ENCODE results near the gene TIAM2. TPM values are rescaled to one million over a fixed set of nuclear protein-coding genes. Genes with fewer than 3 reads are reported as not detected.

Gene TIAM2
- total and polyA plus RNA-seq, 4 donors = 1.6 to 19.9 (median 11.6) TPM

- ATAC-seq (ENCODE audit: low FRiP score) = no peak
- Histone ChIP-seq H3K9me3 (ENCODE audit: control insufficient read depth, low read length) (no peaks in the 10 kb centered on the region), H3K4me3 (ENCODE audit: low read length in 2 of 2) (no peak overlapping the region), H3K27me3 (ENCODE audit: control insufficient read depth in 1 of 2, insufficient read depth in 2 of 2, low read length in 1 of 2) (no peaks in the 10 kb centered on the region), H3K4me1 (ENCODE audit: control insufficient read depth in 1 of 2, insufficient read depth in 2 of 2, low read length in 2 of 2) (no peaks in the 10 kb centered on the region), H3K27ac (ENCODE audit: low read depth in 1 of 2, low read length in 2 of 2) (no peak overlapping the region), H3K36me3 (ENCODE audit: control insufficient read depth in 1 of 2, insufficient read depth in 2 of 2, low read length in 1 of 2) (no peaks in the 10 kb centered on the region)
- intact Hi-C loops (cut with DNase I) = no loop called here
- DNase-seq = no peak
- 95 to 98% methylated on average over 7 of the region's 7 CpGs for WGBS, 2 donors
These were observed 200.8 kb downstream of the TIAM2 start for GRCh38 chr6:155195903-155196302.

- ATAC-seq (ENCODE audit: low FRiP score) = no peak
- H3K4me3 ChIP-seq (ENCODE audit: low read length in 2 of 2) = no peak overlapping the region
- peaks cover 0 to 4% of the 10 kb centered on the region in 2 donors for H3K4me1 ChIP-seq (ENCODE audit: control insufficient read depth in 1 of 2, insufficient read depth in 2 of 2, low read length in 2 of 2)
- no peak for DNase-seq
- no peak overlapping the region for H3K27ac ChIP-seq (ENCODE audit: low read depth in 1 of 2, low read length in 2 of 2)
- no peaks in the 10 kb centered on the region for H3K27me3 ChIP-seq (ENCODE audit: control insufficient read depth in 1 of 2, insufficient read depth in 2 of 2, low read length in 1 of 2)
- no peaks in the 10 kb centered on the region for H3K36me3 ChIP-seq (ENCODE audit: control insufficient read depth in 1 of 2, insufficient read depth in 2 of 2, low read length in 1 of 2)
- H3K9me3 ChIP-seq (ENCODE audit: control insufficient read depth, low read length) = no peaks in the 10 kb centered on the region
- intact Hi-C loops (cut with DNase I) = no loop called here
- WGBS, 2 donors = 50 to 58% methylated on average over 2 of the region's 2 CpGs
These were observed 201.8 kb downstream of the TIAM2 start for GRCh38 chr6:155196911-155197310.

GRCh38 chr6:155197932-155198331 lies 202.8 kb downstream of the TIAM2 start:
- no peaks in the 10 kb centered on the region for H3K36me3 ChIP-seq (ENCODE audit: control insufficient read depth in 1 of 2, insufficient read depth in 2 of 2, low read length in 1 of 2)
- intact Hi-C loops (cut with DNase I) = no loop called here
- DNase-seq = no peak
- WGBS, 2 donors = 94 to 95% methylated on average over 2 of the region's 2 CpGs
- no peaks in the 10 kb centered on the region for H3K9me3 ChIP-seq (ENCODE audit: control insufficient read depth, low read length)
- no peak overlapping the region for H3K27ac ChIP-seq (ENCODE audit: low read depth in 1 of 2, low read length in 2 of 2)
- no peaks in the 10 kb centered on the region for H3K27me3 ChIP-seq (ENCODE audit: control insufficient read depth in 1 of 2, insufficient read depth in 2 of 2, low read length in 1 of 2)
- H3K4me3 ChIP-seq (ENCODE audit: low read length in 2 of 2) = no peak overlapping the region
- ATAC-seq (ENCODE audit: low FRiP score) = no peak
- H3K4me1 ChIP-seq (ENCODE audit: control insufficient read depth in 1 of 2, insufficient read depth in 2 of 2, low read length in 2 of 2) = peaks cover 0 to 4% of the 10 kb centered on the region in 2 donors

- H3K9me3 ChIP-seq (ENCODE audit: control insufficient read depth, low read length) = no peaks in the 10 kb centered on the region
- H3K4me1 ChIP-seq (ENCODE audit: control insufficient read depth in 1 of 2, insufficient read depth in 2 of 2, low read length in 2 of 2) = peaks cover 0 to 4% of the 10 kb centered on the region in 2 donors
- no peak overlapping the region for H3K27ac ChIP-seq (ENCODE audit: low read depth in 1 of 2, low read length in 2 of 2)
- ATAC-seq (ENCODE audit: low FRiP score) = no peak
- intact Hi-C loops (cut with DNase I) = no loop called here
- DNase-seq = no peak
- no peak overlapping the region for H3K4me3 ChIP-seq (ENCODE audit: low read length in 2 of 2)
- 93% methylated on average over 2 of the region's 2 CpGs for WGBS, 2 donors
- H3K27me3 ChIP-seq (ENCODE audit: control insufficient read depth in 1 of 2, insufficient read depth in 2 of 2, low read length in 1 of 2) = no peaks in the 10 kb centered on the region
- H3K36me3 ChIP-seq (ENCODE audit: control insufficient read depth in 1 of 2, insufficient read depth in 2 of 2, low read length in 1 of 2) = no peaks in the 10 kb centered on the region
These were observed 204.9 kb downstream of the TIAM2 start for GRCh38 chr6:155200012-155200411.

- no peaks in the 10 kb centered on the region for H3K36me3 ChIP-seq (ENCODE audit: control insufficient read depth in 1 of 2, insufficient read depth in 2 of 2, low read length in 1 of 2)
- DNase-seq (no peak), ATAC-seq (ENCODE audit: low FRiP score) (peak; percentile 41)
- no peak overlapping the region for H3K4me3 ChIP-seq (ENCODE audit: low read length in 2 of 2)
- intact Hi-C loops (cut with DNase I) = no loop called here
- H3K9me3 ChIP-seq (ENCODE audit: control insufficient read depth, low read length) = no peaks in the 10 kb centered on the region
- H3K27ac ChIP-seq (ENCODE audit: low read depth in 1 of 2, low read length in 2 of 2) = peak overlapping the region in 1 of 2 donors; percentile 64
- no peaks in the 10 kb centered on the region for H3K27me3 ChIP-seq (ENCODE audit: control insufficient read depth in 1 of 2, insufficient read depth in 2 of 2, low read length in 1 of 2)
- WGBS, 2 donors = 24 to 32% methylated on average over 7 of the region's 7 CpGs
- H3K4me1 ChIP-seq (ENCODE audit: control insufficient read depth in 1 of 2, insufficient read depth in 2 of 2, low read length in 2 of 2) = peaks cover 0 to 4% of the 10 kb centered on the region in 2 donors
These were observed 206.5 kb downstream of the TIAM2 start for GRCh38 chr6:155201461-155202226.

- no peak for ATAC-seq (ENCODE audit: low FRiP score)
- H3K4me1 ChIP-seq (ENCODE audit: control insufficient read depth in 1 of 2, insufficient read depth in 2 of 2, low read length in 2 of 2) = no peaks in the 10 kb centered on the region
- 95% methylated on average over 5 of the region's 5 CpGs for WGBS, 2 donors
These were observed 212.1 kb downstream of the TIAM2 start for GRCh38 chr6:155207223-155207622.

GRCh38 chr6:155212106-155212505 lies 217.0 kb downstream of the TIAM2 start:
- H3K4me1 ChIP-seq (ENCODE audit: control insufficient read depth in 1 of 2, insufficient read depth in 2 of 2, low read length in 2 of 2) = no peaks in the 10 kb centered on the region
- intact Hi-C loops (cut with DNase I) = no loop called here
- WGBS, 2 donors = 74 to 82% methylated on average over 3 of the region's 3 CpGs
- ATAC-seq (ENCODE audit: low FRiP score) (no peak), DNase-seq (no peak)
- H3K27ac ChIP-seq (ENCODE audit: low read depth in 1 of 2, low read length in 2 of 2) = no peak overlapping the region
- H3K9me3 ChIP-seq (ENCODE audit: control insufficient read depth, low read length) = no peaks in the 10 kb centered on the region
- no peaks in the 10 kb centered on the region for H3K27me3 ChIP-seq (ENCODE audit: control insufficient read depth in 1 of 2, insufficient read depth in 2 of 2, low read length in 1 of 2)
- H3K4me3 ChIP-seq (ENCODE audit: low read length in 2 of 2) = no peak overlapping the region
- no peaks in the 10 kb centered on the region for H3K36me3 ChIP-seq (ENCODE audit: control insufficient read depth in 1 of 2, insufficient read depth in 2 of 2, low read length in 1 of 2)

More at GRCh38 chr6:155207223-155207622, 212.1 kb downstream of the TIAM2 start:
- no peaks in the 10 kb centered on the region for H3K9me3 ChIP-seq (ENCODE audit: control insufficient read depth, low read length)
- no peaks in the 10 kb centered on the region for H3K36me3 ChIP-seq (ENCODE audit: control insufficient read depth in 1 of 2, insufficient read depth in 2 of 2, low read length in 1 of 2)
- no peak overlapping the region for H3K27ac ChIP-seq (ENCODE audit: low read depth in 1 of 2, low read length in 2 of 2)
- intact Hi-C loops (cut with DNase I) = no loop called here
- no peak for DNase-seq
- H3K4me3 ChIP-seq (ENCODE audit: low read length in 2 of 2) = no peak overlapping the region
- no peaks in the 10 kb centered on the region for H3K27me3 ChIP-seq (ENCODE audit: control insufficient read depth in 1 of 2, insufficient read depth in 2 of 2, low read length in 1 of 2)

- DNase-seq (no peak), ATAC-seq (ENCODE audit: low FRiP score) (no peak)
- Histone ChIP-seq H3K36me3 (ENCODE audit: control insufficient read depth in 1 of 2, insufficient read depth in 2 of 2, low read length in 1 of 2) (no peaks in the 10 kb centered on the region), H3K9me3 (ENCODE audit: control insufficient read depth, low read length) (no peaks in the 10 kb centered on the region), H3K27me3 (ENCODE audit: control insufficient read depth in 1 of 2, insufficient read depth in 2 of 2, low read length in 1 of 2) (no peaks in the 10 kb centered on the region), H3K4me1 (ENCODE audit: control insufficient read depth in 1 of 2, insufficient read depth in 2 of 2, low read length in 2 of 2) (no peaks in the 10 kb centered on the region), H3K27ac (ENCODE audit: low read depth in 1 of 2, low read length in 2 of 2) (no peak overlapping the region), H3K4me3 (ENCODE audit: low read length in 2 of 2) (no peak overlapping the region)
- intact Hi-C loops (cut with DNase I) = no loop called here
- 93 to 95% methylated on average over 16 of the region's 16 CpGs for WGBS, 2 donors
These were observed 217.7 kb downstream of the TIAM2 start for GRCh38 chr6:155212616-155213380.

All from aorta (tissue), 5 donors.